ENCODE measurements around the gene SMC2. TPM values are rescaled to one million over a fixed set of nuclear protein-coding genes. Genes with fewer than 3 reads are reported as not detected.

SMC2 gene
- total and polyA plus RNA-seq, 11 donors: 1.9 to 22.9 (median 14.8) TPM

DNA sequence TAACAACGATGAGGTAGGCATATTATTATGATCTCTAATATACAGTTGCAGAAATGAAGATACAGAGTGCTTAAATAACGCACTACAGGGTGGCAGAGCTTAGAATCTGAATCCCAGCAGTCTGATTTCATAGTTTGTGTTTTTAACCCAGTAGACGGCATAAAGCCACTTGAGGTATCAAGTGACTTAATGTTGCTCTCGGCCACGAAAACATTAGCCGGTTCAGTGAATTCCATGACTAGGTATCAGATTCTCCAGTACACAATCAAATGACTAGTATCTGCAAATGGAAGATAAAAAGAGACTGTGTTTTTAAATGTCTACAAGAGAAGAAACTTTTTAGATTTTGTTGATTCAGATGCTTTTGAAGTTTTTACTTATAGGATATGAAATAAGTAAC is 24.8 kb downstream of the SMC2 start:
- ATAC-seq (no peak), DNase-seq (no peak)
- H3K4me3 ChIP-seq: no peak overlapping the region
- WGBS, 4 donors: 80 to 97% (median 92%) methylated on average over 6 of the region's 6 CpGs
- H3K27me3 ChIP-seq: no peaks in the 10 kb centered on the region
- H3K36me3 ChIP-seq: peaks cover 0 to 99% (median 66%) of the 10 kb centered on the region in 9 donors
- H3K9me3 ChIP-seq: no peaks in the 10 kb centered on the region
- intact Hi-C loops (cut with DNase I): no loop called here
- TF ChIP-seq, protein P1, sequence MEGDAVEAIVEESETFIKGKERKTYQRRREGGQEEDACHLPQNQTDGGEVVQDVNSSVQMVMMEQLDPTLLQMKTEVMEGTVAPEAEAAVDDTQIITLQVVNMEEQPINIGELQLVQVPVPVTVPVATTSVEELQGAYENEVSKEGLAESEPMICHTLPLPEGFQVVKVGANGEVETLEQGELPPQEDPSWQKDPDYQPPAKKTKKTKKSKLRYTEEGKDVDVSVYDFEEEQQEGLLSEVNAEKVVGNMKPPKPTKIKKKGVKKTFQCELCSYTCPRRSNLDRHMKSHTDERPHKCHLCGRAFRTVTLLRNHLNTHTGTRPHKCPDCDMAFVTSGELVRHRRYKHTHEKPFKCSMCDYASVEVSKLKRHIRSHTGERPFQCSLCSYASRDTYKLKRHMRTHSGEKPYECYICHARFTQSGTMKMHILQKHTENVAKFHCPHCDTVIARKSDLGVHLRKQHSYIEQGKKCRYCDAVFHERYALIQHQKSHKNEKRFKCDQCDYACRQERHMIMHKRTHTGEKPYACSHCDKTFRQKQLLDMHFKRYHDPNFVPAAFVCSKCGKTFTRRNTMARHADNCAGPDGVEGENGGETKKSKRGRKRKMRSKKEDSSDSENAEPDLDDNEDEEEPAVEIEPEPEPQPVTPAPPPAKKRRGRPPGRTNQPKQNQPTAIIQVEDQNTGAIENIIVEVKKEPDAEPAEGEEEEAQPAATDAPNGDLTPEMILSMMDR (IDR thresholded peaks at IDR 0.05): no peak
- TF ChIP-seq POLR2A (IDR thresholded peaks at IDR 0.05): no peak
- H3K4me1 ChIP-seq: no peaks in the 10 kb centered on the region
- H3K27ac ChIP-seq: no peak overlapping the region

DNA sequence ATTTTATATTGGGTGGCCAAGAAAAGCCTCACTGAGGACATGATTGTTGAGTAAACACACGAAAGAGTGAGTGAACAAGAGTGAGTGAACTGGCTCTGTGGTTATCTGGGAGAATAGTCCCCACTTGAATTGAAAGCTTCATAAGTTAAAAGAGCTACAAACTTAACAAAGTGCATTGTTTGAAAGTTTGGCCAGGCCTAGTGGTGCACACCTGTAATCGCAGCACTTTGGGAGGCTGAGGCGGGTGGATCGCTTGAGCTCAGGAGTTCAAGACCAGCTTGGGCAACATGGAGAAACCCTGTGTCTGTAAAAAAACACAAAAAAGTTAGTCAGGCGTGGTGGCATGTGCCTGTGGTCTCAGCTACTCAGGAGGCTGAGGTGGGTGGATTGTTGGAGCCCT is 26.9 kb downstream of the SMC2 start:
- Histone ChIP-seq H3K9me3 (no peaks in the 10 kb centered on the region), H3K27me3 (no peaks in the 10 kb centered on the region), H3K27ac (no peak overlapping the region), H3K4me3 (no peak overlapping the region), H3K36me3 (peaks cover 0 to 99% (median 69%) of the 10 kb centered on the region in 9 donors), H3K4me1 (no peaks in the 10 kb centered on the region)
- WGBS, 4 donors: 96 to 97% (median 97%) methylated on average over 5 of the region's 5 CpGs
- ATAC-seq: no peak
- no peak for DNase-seq
- intact Hi-C loops (cut with DNase I): no loop called here
- TF ChIP-seq, protein P1 (IDR thresholded peaks at IDR 0.05): no peak
- no peak for TF ChIP-seq POLR2A (IDR thresholded peaks at IDR 0.05)

DNA sequence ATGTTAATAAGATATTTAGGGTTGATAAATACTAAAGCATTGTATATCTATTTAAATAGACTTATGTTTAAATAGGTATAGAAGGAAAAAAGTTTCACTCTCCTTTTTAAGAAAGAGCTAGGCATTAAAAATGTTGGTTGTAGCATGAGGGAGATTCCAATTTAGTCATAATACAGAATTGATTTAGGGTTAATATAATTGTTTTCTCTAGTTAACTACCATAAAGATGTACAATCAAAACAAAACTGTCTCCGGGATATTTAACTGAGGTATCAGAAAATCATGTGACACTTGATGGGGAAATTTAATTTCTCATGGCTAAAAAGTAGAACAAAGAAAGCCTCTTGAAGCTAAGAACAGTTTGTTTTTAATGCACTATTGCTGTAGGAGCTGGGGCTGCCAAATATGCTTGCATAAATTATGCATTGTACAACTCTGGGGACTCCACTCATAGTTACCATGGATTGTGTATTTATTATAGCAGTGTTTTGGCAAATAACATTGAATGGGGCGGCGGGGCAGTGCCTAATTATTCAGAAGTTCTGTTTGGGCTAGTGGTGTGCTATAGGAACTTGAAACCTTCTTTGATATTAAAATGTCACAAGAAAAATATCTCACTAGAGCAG is 44.2 kb downstream of the SMC2 start:
- Histone ChIP-seq H3K27ac (no peak overlapping the region), H3K36me3 (peaks cover 2 to 73% (median 42%) of the 10 kb centered on the region in 9 donors), H3K27me3 (no peaks in the 10 kb centered on the region), H3K9me3 (peaks cover 0 to 16% (median 1%) of the 10 kb centered on the region in 12 donors), H3K4me3 (no peak overlapping the region), H3K4me1 (no peaks in the 10 kb centered on the region)
- WGBS, 4 donors: 76 to 95% (median 91%) methylated on average over 3 of the region's 3 CpGs
- TF ChIP-seq POLR2A (IDR thresholded peaks at IDR 0.05): no peak
- TF ChIP-seq, protein P1 (IDR thresholded peaks at IDR 0.05): no peak
- intact Hi-C loops (cut with DNase I): no loop called here
- no peak for ATAC-seq
- DNase-seq: no peak

DNA sequence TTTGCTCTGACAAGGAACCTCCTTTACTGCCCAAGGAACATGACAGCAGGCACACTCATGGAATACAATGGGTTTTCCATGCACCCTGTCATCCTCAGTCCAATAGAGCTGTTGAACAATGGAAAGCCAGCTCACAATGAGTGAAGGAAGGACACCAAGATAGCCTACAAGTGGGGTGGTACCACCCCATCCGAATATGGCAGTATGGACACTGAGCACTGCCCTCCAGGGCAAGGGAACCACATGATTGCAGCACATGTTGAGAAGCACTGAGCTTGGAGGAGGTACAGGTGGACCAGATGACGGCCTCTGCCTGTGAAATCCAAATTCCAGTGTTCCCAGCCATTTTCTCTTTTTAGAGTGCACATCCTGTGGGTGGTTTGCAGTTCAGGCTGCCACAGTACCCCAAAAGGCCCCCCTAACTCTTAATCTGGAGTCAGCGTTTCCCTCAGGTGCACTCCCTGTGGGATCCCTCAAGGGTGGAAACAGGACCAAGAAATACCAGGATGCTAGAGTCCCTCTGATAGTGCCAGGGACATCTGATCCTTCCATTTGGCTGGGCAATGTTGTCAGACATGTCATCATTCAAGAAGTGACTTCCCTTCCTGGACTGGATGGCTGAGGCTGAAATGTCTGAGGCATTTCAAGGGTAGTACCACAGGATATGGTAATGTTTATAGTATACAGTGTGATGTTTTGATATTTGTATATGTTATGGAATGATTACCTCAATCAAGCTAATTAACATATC is 48.9 kb downstream of the SMC2 start:
- WGBS, 4 donors: 87 to 98% (median 93%) methylated on average over 3 of the region's 3 CpGs
- no peak for DNase-seq
- no peak for TF ChIP-seq POLR2A (IDR thresholded peaks at IDR 0.05)
- TF ChIP-seq, protein P1 (IDR thresholded peaks at IDR 0.05): no peak

More for the DNA sequence above, 48.9 kb downstream of the SMC2 start:
- no peak overlapping the region for H3K27ac ChIP-seq
- H3K36me3 ChIP-seq: peaks cover 0 to 34% (median 15%) of the 10 kb centered on the region in 9 donors
- ATAC-seq: no peak
- intact Hi-C loops (cut with DNase I): no loop called here
- H3K9me3 ChIP-seq: no peaks in the 10 kb centered on the region
- H3K4me1 ChIP-seq: no peaks in the 10 kb centered on the region
- no peaks in the 10 kb centered on the region for H3K27me3 ChIP-seq
- no peak overlapping the region for H3K4me3 ChIP-seq

Data from heart left ventricle (tissue), 16 donors.